GM10248 (cell line): Measurements from ENCODE around the gene KIAA0513.

Experiments used
- CTCF ChIA-PET: fragments of 300-600 bp; sonication (Branson Sonifier 250); formaldehyde crosslinking; extraction: SDS; loops from one replicate; lab custom pipeline; 2021; ENCODE audit warnings: antibody characterized with exemption; lab: Yijun Ruan, JAX
- POLR2A ChIA-PET: fragments of 350-650 bp; sonication (Branson Sonifier 250); formaldehyde crosslinking; extraction: SDS; loops from one replicate; lab custom pipeline; 2020; ENCODE audit warnings: antibody characterized with exemption; lab: Yijun Ruan, JAX
- DNase-seq: peaks from one replicate; pipeline ENCODE4 v3.0.0; 2012; ENCODE audit errors: extremely low spot score
- TF ChIP-seq, protein P1 (sequence below): IDR thresholded peaks from 2 replicates; pipeline ENCODE4 v1.5.1; 2012; ENCODE audit warnings: mild to moderate bottlenecking, low read depth; ENCODE audit errors: extremely low read depth, missing control alignments, control extremely low read depth

Gene KIAA0513

DNA sequence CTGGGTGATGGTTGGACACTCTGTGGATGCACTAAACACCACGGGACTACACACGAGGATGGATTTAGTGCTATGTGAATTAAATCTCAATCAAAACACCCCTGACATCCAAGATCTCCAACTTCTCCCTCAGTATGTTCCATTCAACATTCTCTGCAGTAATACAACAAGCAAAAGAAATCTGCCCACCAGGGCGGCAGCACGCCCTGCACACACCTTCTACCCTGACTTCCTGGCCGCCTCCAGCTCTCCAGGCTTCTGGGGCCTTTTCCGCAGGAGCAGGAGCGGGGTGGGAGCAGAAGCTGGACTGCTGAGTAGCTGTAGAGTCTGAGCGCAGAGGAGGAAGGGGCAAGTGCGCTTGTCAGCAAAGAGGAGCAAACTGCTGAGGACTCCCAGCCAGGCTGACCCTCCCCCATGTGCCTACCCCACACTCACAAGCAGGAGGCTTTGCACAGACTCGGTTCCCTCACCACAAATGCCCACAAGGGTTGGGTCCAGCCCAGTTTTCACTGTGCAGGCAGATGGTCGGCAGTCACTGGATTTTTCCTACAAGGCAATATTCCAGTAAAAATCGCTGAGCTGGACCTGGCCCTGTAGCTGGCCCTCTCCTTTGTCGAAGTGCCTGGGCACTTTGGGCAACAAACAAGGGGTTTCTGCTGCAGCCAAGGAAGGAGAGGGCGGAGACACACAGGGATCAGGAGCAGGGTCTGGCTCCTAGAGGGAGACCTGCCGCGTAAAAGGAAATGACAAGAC, 39.1 kb upstream of the KIAA0513 start:
- CTCF ChIA-PET, result interaction anchor here (1.5 to 2.3 kb wide), 4 partner anchors 13 to 36 kb away, joined by 3 to 16 read pairs (median 4); no protein-coding TSS in a partner anchor
- POLR2A ChIA-PET, result interaction anchor here (0.6 kb wide), 1 partner anchor 57 kb away, joined by 3 read pairs; no protein-coding TSS in a partner anchor
- TF ChIP-seq, protein P1, sequence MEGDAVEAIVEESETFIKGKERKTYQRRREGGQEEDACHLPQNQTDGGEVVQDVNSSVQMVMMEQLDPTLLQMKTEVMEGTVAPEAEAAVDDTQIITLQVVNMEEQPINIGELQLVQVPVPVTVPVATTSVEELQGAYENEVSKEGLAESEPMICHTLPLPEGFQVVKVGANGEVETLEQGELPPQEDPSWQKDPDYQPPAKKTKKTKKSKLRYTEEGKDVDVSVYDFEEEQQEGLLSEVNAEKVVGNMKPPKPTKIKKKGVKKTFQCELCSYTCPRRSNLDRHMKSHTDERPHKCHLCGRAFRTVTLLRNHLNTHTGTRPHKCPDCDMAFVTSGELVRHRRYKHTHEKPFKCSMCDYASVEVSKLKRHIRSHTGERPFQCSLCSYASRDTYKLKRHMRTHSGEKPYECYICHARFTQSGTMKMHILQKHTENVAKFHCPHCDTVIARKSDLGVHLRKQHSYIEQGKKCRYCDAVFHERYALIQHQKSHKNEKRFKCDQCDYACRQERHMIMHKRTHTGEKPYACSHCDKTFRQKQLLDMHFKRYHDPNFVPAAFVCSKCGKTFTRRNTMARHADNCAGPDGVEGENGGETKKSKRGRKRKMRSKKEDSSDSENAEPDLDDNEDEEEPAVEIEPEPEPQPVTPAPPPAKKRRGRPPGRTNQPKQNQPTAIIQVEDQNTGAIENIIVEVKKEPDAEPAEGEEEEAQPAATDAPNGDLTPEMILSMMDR, result no peak
- DNase-seq, result no peak

DNA sequence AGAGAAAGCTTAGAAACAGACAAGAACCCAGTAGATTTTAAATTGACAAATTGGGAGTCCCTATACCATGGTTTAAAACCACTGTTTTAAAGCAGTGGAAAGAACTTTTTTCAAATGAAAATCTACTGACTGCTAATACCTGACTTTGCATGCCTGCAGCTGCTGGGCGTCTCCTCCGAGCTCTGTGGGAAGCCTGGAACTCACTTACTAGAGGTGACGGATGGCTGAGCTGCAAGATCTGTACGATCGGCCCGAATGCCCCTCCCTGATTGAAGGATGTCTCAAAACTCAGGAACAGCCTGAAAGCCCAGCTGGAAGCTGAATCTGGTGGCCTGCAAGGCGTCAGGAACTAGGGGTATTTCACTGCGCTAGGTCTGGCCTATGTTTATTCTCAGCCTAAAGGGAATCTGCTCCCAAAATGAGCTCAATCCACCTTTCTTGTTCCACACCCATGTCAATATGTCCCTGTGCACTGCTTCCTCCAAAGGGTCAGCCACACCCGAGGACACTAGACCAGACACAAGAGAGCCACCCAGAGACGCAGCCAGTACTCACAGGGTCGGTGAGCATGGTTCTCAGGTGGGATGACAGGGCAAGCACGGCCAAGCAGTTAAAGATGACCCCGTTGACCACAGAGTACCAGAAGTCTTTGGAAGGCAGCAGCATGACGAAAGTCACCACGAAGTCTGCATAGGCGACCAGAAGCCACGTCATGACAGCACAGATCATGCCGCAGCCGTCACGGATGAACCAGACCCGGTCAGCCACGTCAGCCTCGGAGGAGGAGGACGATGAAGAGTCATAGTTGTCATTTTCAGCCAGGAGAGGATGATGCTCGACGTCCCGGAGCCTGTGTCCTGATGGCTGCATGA, 37.6 kb upstream of the KIAA0513 start:
- CTCF ChIA-PET, result interaction anchor here (0.8 to 2.3 kb wide), 8 partner anchors 12 to 251 kb away, joined by 3 to 16 read pairs (median 4); no protein-coding TSS in a partner anchor
- no peak for DNase-seq
- POLR2A ChIA-PET, result interaction anchor here (0.6 kb wide), 1 partner anchor 879 kb away, joined by 4 read pairs; no protein-coding TSS in a partner anchor
- TF ChIP-seq, protein P1, result no peak

DNA sequence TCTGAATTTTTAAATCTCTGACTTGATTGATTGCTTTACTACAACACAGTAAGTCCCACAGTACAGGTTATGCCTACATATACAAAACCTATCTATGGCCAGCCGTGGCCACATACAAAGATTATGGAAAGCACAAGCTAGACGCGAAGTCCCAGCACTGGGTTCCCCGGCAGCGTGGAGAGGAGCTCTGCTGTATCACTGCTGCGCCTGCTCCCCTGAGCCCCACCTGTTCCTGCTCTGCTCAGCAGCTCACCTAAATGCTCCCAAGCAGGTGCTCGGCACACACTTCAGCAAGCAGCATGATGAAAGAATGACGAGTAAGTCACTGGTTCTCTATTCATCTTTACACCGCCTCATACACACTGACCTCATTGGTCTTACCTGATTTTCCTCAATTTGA, 36.8 kb upstream of the KIAA0513 start:
- DNase-seq, result no peak
- TF ChIP-seq, protein P1, result no peak
- ChIA-PET POLR2A (no interaction called here), CTCF (interaction anchor here (0.7 to 2.3 kb wide), 4 partner anchors 15 to 19 kb away, joined by 3 to 16 read pairs (median 4); no protein-coding TSS in a partner anchor)

DNA sequence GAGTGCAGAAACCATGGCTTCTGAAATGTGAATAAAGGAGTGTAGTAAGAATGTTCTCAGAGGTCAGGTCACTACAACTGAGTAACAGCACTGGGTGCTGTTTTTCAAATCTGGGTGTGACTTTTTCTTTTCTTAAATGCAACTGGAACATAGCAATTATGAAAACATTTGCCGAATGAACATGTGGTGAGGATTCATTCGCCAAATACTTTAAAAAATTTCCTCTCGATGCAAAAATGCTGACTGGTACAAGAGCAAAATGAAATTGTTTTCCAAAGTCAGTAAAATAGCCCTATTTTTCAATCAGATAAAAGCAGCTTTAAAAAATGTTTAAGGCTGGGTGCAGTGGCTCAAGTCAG, 34.9 kb upstream of the KIAA0513 start:
- DNase-seq, result no peak
- ChIA-PET POLR2A (no interaction called here), CTCF (no interaction called here)
- TF ChIP-seq, protein P1, result no peak

DNA sequence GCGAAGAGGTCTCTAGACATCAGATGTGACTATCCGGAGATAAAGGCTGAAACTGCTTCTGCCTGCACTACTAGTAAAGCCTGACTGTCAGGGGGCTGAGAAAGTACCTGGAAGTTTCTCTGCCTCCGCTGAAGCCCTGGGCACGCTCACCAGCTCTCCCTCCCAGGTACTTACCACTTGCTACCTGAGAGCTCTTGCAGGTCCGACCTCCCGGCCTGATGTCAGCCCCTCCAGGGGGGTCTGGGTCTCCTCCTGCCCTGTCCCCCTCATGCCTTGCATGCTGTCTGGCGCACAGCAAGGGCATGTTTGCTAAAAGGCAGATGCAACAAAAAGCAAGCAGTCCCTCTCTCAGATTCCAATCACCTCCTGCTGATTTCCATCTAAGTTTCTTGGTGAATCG, 33.7 kb upstream of the KIAA0513 start:
- ChIA-PET CTCF (interaction anchor here (1.1 to 1.8 kb wide), 5 partner anchors 16 to 240 kb away, joined by 3 to 5 read pairs (median 4); no protein-coding TSS in a partner anchor), POLR2A (no interaction called here)
- TF ChIP-seq, protein P1, result no peak
- DNase-seq, result no peak

DNA sequence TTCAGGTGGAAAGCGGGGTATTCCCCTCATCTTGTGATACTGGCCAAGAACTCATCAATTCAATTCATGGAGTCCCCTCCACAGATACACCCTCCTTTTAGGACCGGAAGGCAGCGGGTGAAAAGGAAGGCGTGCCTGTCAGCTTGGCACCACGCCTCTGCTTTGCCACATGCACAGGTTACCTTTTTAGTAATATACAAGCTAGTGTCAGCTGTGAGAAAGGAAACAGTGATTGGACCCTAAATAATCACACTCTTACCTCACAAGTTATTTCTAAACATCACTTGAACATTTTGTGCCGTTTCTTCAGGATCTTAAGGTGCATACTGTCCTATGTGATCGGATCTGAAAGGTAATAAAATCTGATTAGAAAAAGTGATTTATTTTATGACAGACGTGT, 31.9 kb upstream of the KIAA0513 start:
- TF ChIP-seq, protein P1, result no peak
- CTCF ChIA-PET, result interaction anchor here (1.0 to 2.0 kb wide), 6 partner anchors 10 to 270 kb away, joined by 3 to 8 read pairs (median 4); no protein-coding TSS in a partner anchor
- POLR2A ChIA-PET, result no interaction called here
- no peak for DNase-seq
